MM.1S (cell line): ENCODE data around the gene TKT.

Experiments used
- EZH2phosphoT487 ChIP-seq: fragments of 300-600 bp; sonication (generic); IDR thresholded peaks from 2 replicates; pipeline ENCODE4 v1.6.1; 2018; ENCODE audit warnings: antibody characterized with exemption, low read length
- TF ChIP-seq, protein P1 (sequence below): fragments of 300-600 bp; sonication (generic); IDR thresholded peaks from 2 replicates; pipeline ENCODE4 v1.5.1; 2016; ENCODE audit warnings: antibody characterized with exemption, low read length, mixed read lengths

DNA sequence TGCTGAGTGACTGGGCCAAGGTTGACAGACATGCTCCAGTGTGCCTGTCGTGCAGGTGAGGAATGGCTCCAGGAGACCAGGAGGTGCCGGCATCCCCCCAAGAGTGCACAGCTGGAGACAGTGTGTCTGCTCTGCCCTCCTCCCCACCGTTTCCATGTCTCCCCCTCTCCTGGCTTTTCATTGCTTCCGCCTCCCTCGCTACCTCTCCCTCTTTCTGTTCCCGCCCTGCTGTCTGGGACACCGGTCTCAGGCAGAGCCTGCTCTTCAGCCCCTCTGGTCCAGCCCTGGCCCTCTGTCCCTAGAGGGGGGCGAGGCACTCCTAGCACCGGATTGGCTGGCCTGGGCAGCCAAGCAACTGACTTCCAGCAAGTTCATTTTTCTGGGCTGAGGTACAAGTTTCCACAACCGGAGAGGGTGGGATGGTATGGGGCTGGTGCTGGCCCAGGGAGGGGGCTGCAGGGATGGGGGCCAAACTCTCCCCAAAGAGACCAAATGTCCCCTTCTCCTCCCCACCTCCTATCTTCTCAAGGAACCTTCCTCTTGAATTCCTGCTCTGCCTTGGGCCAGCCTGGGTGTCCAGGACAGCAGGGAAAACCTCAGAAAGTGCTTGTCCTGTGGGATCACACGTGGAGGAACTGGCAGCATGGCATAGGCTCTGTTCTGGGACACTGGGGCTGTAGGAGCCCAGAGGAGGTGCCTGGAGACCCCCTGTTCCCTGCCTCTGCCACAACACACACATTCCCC is 62.2 kb downstream of the TKT start:
- TF ChIP-seq EZH2phosphoT487: no peak
- TF ChIP-seq, protein P1, sequence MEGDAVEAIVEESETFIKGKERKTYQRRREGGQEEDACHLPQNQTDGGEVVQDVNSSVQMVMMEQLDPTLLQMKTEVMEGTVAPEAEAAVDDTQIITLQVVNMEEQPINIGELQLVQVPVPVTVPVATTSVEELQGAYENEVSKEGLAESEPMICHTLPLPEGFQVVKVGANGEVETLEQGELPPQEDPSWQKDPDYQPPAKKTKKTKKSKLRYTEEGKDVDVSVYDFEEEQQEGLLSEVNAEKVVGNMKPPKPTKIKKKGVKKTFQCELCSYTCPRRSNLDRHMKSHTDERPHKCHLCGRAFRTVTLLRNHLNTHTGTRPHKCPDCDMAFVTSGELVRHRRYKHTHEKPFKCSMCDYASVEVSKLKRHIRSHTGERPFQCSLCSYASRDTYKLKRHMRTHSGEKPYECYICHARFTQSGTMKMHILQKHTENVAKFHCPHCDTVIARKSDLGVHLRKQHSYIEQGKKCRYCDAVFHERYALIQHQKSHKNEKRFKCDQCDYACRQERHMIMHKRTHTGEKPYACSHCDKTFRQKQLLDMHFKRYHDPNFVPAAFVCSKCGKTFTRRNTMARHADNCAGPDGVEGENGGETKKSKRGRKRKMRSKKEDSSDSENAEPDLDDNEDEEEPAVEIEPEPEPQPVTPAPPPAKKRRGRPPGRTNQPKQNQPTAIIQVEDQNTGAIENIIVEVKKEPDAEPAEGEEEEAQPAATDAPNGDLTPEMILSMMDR: no peak
